H1 (cell line): Measurements from ENCODE around the gene SLC28A1. TPM values are rescaled to one million over a fixed set of nuclear protein-coding genes. Genes with fewer than 3 reads are reported as not detected.

ENCODE experiments used
- CTCF ChIA-PET: fragments of 300-600 bp; sonication (Branson Sonifier 250); formaldehyde crosslinking; loops from one replicate; lab custom pipeline; 2021; ENCODE audit not compliant: partially characterized antibody; lab: Charles Lee
- POLR2A ChIA-PET: fragments of 300-600 bp; sonication (Branson Sonifier 250); formaldehyde crosslinking; loops from one replicate; lab custom pipeline; 2021; ENCODE audit warnings: inconsistent platforms; ENCODE audit not compliant: partially characterized antibody; lab: Charles Lee
- DNase-seq, 2 experiments: peaks; one replicate each; pipeline versions ENCODE4 v3.0.0 to v3.0.0-alpha.2; 2010 to 2022; ENCODE audit warnings: low spot score in 2 of 2, low read depth in 1 of 2, mixed read lengths in 1 of 2
- FAIRE-seq: peaks from 2 replicates; lab custom pipeline; 2011; peaks lifted over from hg19 to GRCh38; lab: Jason Lieb, UNC
- H2AFZ ChIP-seq: 2 replicates; pipeline ENCODE4 v1.8.1; 2012; ENCODE audit warnings: low read length, inconsistent platforms
- H2AK5ac ChIP-seq: 2 replicates; pipeline ENCODE4 v1.6.1; 2013; ENCODE audit warnings: low read depth, low read length
- H2BK120ac ChIP-seq: replicated peaks from 2 replicates; pipeline ENCODE3; 2013; ENCODE audit warnings: low read depth, low read length, inconsistent platforms
- H2BK12ac ChIP-seq: 2 replicates; pipeline ENCODE4 v1.6.1; 2013; ENCODE audit warnings: low read depth, low read length
- H2BK15ac ChIP-seq: 2 replicates; pipeline ENCODE4 v1.6.1; 2013; ENCODE audit warnings: low read length
- H2BK20ac ChIP-seq: 2 replicates; pipeline ENCODE4 v1.6.1; 2013; ENCODE audit warnings: low read length
- H2BK5ac ChIP-seq: 2 replicates; pipeline ENCODE4 v1.6.1; 2013; ENCODE audit warnings: low read depth, low read length
- H3K14ac ChIP-seq: 2 replicates; pipeline ENCODE4 v1.6.1; 2013; ENCODE audit warnings: inconsistent platforms; ENCODE audit not compliant: insufficient read length
- H3K18ac ChIP-seq: 2 replicates; pipeline ENCODE4 v1.6.1; 2013; ENCODE audit warnings: low read length; ENCODE audit errors: extremely low read depth
- H3K23ac ChIP-seq: 2 replicates; pipeline ENCODE4 v1.6.1; 2013; ENCODE audit warnings: inconsistent platforms; ENCODE audit not compliant: insufficient read length
- H3K23me2 ChIP-seq: 2 replicates; pipeline ENCODE4 v1.6.1; 2013; ENCODE audit warnings: low read depth, low read length
- H3K27ac ChIP-seq: 2 replicates; pipeline ENCODE4 v1.6.1; 2011; ENCODE audit warnings: low read depth, low read length, inconsistent platforms
- H3K27me3 ChIP-seq, 4 experiments: replicated peaks in 1 of 4; 1 replicate in 1 of 4; 2 replicates in 3 of 4; pipeline versions ENCODE4 v1.6.1 to v1.8.1; 2011 to 2013; ENCODE audit warnings: low read length in 3 of 4, mild to moderate bottlenecking in 3 of 4, inconsistent platforms in 2 of 4, mixed read lengths in 2 of 4, moderate library complexity in 1 of 4; ENCODE audit not compliant: control insufficient read depth in 3 of 4, insufficient read depth in 3 of 4; ENCODE audit errors: extremely low read depth in 1 of 4
- H3K36me3 ChIP-seq, 4 experiments: 2 replicates each; pipeline versions ENCODE4 v1.6.1 to v1.8.1; 2011 to 2013; ENCODE audit warnings: mild to moderate bottlenecking in 4 of 4, low read length in 3 of 4, moderate library complexity in 2 of 4, control low read depth in 1 of 4, inconsistent platforms in 1 of 4; ENCODE audit not compliant: insufficient read depth in 4 of 4, control insufficient read depth in 2 of 4
- H3K4ac ChIP-seq: replicated peaks from 2 replicates; pipeline ENCODE3; 2013; ENCODE audit warnings: low read length, low read depth, mixed read lengths, inconsistent platforms; ENCODE audit not compliant: insufficient read length
- H3K4me1 ChIP-seq, 4 experiments: replicated peaks in 1 of 4; 1 replicate in 1 of 4; 2 replicates in 3 of 4; pipeline versions ENCODE4 v1.6.1 to v1.8.1; 2011 to 2013; ENCODE audit warnings: low read length in 3 of 4, inconsistent platforms in 2 of 4, mixed read lengths in 1 of 4; ENCODE audit not compliant: insufficient read depth in 4 of 4, control insufficient read depth in 3 of 4
- H3K4me2 ChIP-seq, 2 experiments: 2 replicates each; pipeline versions ENCODE4 v1.6.1 to v1.8.1; 2011 to 2013; ENCODE audit warnings: low read depth in 2 of 2, low read length in 2 of 2, control low read depth in 1 of 2, inconsistent platforms in 1 of 2, mild to moderate bottlenecking in 1 of 2; ENCODE audit not compliant: insufficient read depth in 1 of 2
- H3K4me3 ChIP-seq, 4 experiments: fragments of 200-600, 300-600 bp in 1 of 4; sonication (generic), shearing (Covaris generic), sonication (Bioruptor Twin) in 1 of 4; 2 replicates each; pipeline versions ENCODE4 v1.5.1 to v1.8.1; 2011 to 2016; ENCODE audit warnings: low read length in 4 of 4, low read depth in 3 of 4, control low read depth in 2 of 4, inconsistent platforms in 2 of 4, mild to moderate bottlenecking in 2 of 4, mixed read lengths in 1 of 4, moderate library complexity in 1 of 4; ENCODE audit not compliant: insufficient read depth in 2 of 4; ENCODE audit errors: extremely low read depth in 1 of 4
- H3K56ac ChIP-seq: replicated peaks from 2 replicates; pipeline ENCODE3; 2013; ENCODE audit warnings: low read depth, mild to moderate bottlenecking, mixed read lengths, low read length, inconsistent platforms; ENCODE audit not compliant: insufficient read length
- H3K79me1 ChIP-seq: 2 replicates; pipeline ENCODE4 v1.6.1; 2013; ENCODE audit warnings: low read depth, low read length, control low read depth
- H3K79me2 ChIP-seq, 2 experiments: 2 replicates each; pipeline versions ENCODE4 v1.6.1 to v1.8.1; 2012 to 2013; ENCODE audit warnings: low read length in 2 of 2, mild to moderate bottlenecking in 2 of 2, inconsistent platforms in 1 of 2; ENCODE audit not compliant: insufficient read depth in 2 of 2, control insufficient read depth in 1 of 2
- H3K9ac ChIP-seq, 4 experiments: replicated peaks in 1 of 4; 1 replicate in 1 of 4; 2 replicates in 3 of 4; pipeline versions ENCODE4 v1.6.1 to v1.8.1; 2011 to 2013; ENCODE audit warnings: low read depth in 3 of 4, low read length in 3 of 4, control low read depth in 2 of 4, mild to moderate bottlenecking in 2 of 4, moderate library complexity in 2 of 4, inconsistent platforms in 1 of 4; ENCODE audit errors: extremely low read depth in 1 of 4
- H3K9me3 ChIP-seq, 2 experiments: 2 replicates each; pipeline versions ENCODE4 v1.6.1 to v1.8.1; 2012 to 2013; ENCODE audit warnings: mild to moderate bottlenecking in 2 of 2, moderate library complexity in 2 of 2, control low read depth in 1 of 2, inconsistent platforms in 1 of 2, low read depth in 1 of 2, low read length in 1 of 2, mixed read lengths in 1 of 2; ENCODE audit not compliant: insufficient read depth in 2 of 2
- H4K20me1 ChIP-seq, 2 experiments: replicated peaks in 1 of 2; 2 replicates each; pipeline versions ENCODE3 to v1.8.1; 2011 to 2013; ENCODE audit warnings: inconsistent platforms in 2 of 2, low read length in 2 of 2, mild to moderate bottlenecking in 1 of 2; ENCODE audit not compliant: insufficient read depth in 2 of 2, control insufficient read depth in 1 of 2
- H4K5ac ChIP-seq: 2 replicates; pipeline ENCODE4 v1.6.1; 2013; ENCODE audit warnings: low read length, low read depth, mixed read lengths, inconsistent platforms; ENCODE audit not compliant: insufficient read length
- H4K8ac ChIP-seq: 2 replicates; pipeline ENCODE4 v1.8.0; 2013; ENCODE audit warnings: mild to moderate bottlenecking, moderate library complexity, low read length, inconsistent platforms; ENCODE audit not compliant: insufficient read depth; ENCODE audit errors: extremely low read depth
- H4K91ac ChIP-seq: replicated peaks from 2 replicates; pipeline ENCODE3; 2013; ENCODE audit warnings: low read length, mixed read lengths, inconsistent platforms; ENCODE audit not compliant: insufficient read length
- WGBS, 2 experiments: shearing (Covaris generic) in 1 of 2; methylation state at CpG; one replicate each; pipeline versions ENCODE4 v1.1.6 to v1.1.7; 2013 to 2015; ENCODE audit warnings: low lambda C conversion rate in 2 of 2, mixed read lengths in 2 of 2, inconsistent platforms in 1 of 2, low coverage in 1 of 2, missing lambda C conversion rate in 1 of 2; ENCODE audit not compliant: insufficient replicate concordance in 2 of 2, insufficient coverage in 1 of 2, insufficient read length in 1 of 2; ENCODE audit errors: extremely low coverage in 1 of 2, missing lambda C conversion rate in 1 of 2; 5-methylcytosine and 5-hydroxymethylcytosine counted together
- polyA plus RNA-seq, 7 experiments: library from polyadenylated mRNA; depleted of rRNA in 3 of 7; stranded (reverse) in 5 of 7; unstranded in 2 of 7; fragments of >200 nt in 5 of 7; fragments of 200-250 nt in 2 of 7; gene quantifications; 1 replicate in 5 of 7; 2 replicates in 1 of 7; 4 replicates in 1 of 7; pipeline versions ENCODE4 v1.2.1 to v1.2.3, GENCODE V29; 2011 to 2013; ENCODE audit warnings: missing spikeins in 2 of 7, mixed read lengths in 2 of 7
- total RNA-seq: library from RNA; stranded (reverse); fragmentation: NEBNext Ultra II Directional; extraction: Animal tissue kit (Norgen Biotek cat#: 25700); gene quantifications from 2 replicates; pipeline ENCODE4 v1.2.1, GENCODE V29; 2021

SLC28A1 gene
- total and polyA plus RNA-seq, 2 of the 8 experiments (the other 6 are each of a cell fraction or from before 2014, with no cell fraction given), result 0.09 TPM; not detected in 1

GRCh38 chr15:84885801-84886200 lies 1.3 kb downstream of the SLC28A1 start:
- Histone ChIP-seq H3K18ac (no peak overlapping the region), H4K91ac (no peak overlapping the region), H3K23ac (no peak overlapping the region), H3K4me3 (no peak overlapping the region), H2BK15ac (no peak overlapping the region), H4K8ac (no peak overlapping the region), H3K4me1 (peaks cover 0 to 8% (median 1%) of the 10 kb centered on the region in 4 experiments; a peak in 4 of 7 replicates), H3K79me2 (no peaks in the 10 kb centered on the region), H2AFZ (no peak overlapping the region), H3K27ac (no peak overlapping the region), H3K56ac (no peak overlapping the region), H2BK5ac (no peak overlapping the region), H2BK120ac (no peak overlapping the region), H3K36me3 (no peaks in the 10 kb centered on the region), H2AK5ac (no peak overlapping the region), H3K4ac (no peak overlapping the region), H3K9me3 (no peaks in the 10 kb centered on the region), H3K9ac (no peak overlapping the region), H3K4me2 (no peak overlapping the region), H4K20me1 (no peaks in the 10 kb centered on the region), H3K23me2 (no peaks in the 10 kb centered on the region), H3K79me1 (no peaks in the 10 kb centered on the region), H3K14ac (no peak overlapping the region), H3K27me3 (0 out of 7 replicates have a peak, but pooled peaks cover 0 to 3% (median 0%) of the 10 kb centered on the region in 4 experiments), H2BK20ac (no peak overlapping the region), H4K5ac (no peak overlapping the region), H2BK12ac (no peak overlapping the region)
- DNase-seq (no peak), FAIRE-seq (no peak)
- POLR2A ChIA-PET, result interaction anchor here (1.4 kb wide), 1 partner anchor 11 kb away, joined by 7 read pairs; no protein-coding TSS in a partner anchor
- 94% methylated on average over 7 of the region's 7 CpGs; no CpG with 5 or more reads in 1 of the 2 experiments for WGBS, 2 experiments
- CTCF ChIA-PET, result interaction anchor here (0.6 to 1.4 kb wide), 4 partner anchors 17 to 108 kb away, joined by 3 to 4 read pairs (median 3); no protein-coding TSS in a partner anchor
